WTC11 (cell line): ENCODE data around the gene CFL1. TPM values are rescaled to one million over a fixed set of nuclear protein-coding genes. Genes with fewer than 3 reads are reported as not detected.

Experiments
- ATAC-seq: fragments of 200-7000 bp; cut with Tn5 transposase; 2 replicates; pipeline ENCODE4 v1.10.0; 2021; ENCODE audit warnings: mild to moderate bottlenecking, moderate library complexity
- CTCF ChIA-PET: fragments of 300-600 bp; sonication (Branson Sonifier 250); formaldehyde crosslinking; loops from one replicate; lab custom pipeline; 2021; ENCODE audit warnings: antibody characterized with exemption; lab: Charles Lee
- POLR2A ChIA-PET: fragments of 350-600 bp; sonication (Branson Sonifier 250); formaldehyde crosslinking; loops from one replicate; lab custom pipeline; 2021; ENCODE audit warnings: antibody characterized with exemption; lab: Charles Lee
- DNase-seq: peaks from one replicate; pipeline ENCODE4 v3.0.0; 2021; ENCODE audit warnings: low spot score
- H3K27ac Mint-ChIP-seq: 2 replicates; pipeline ENCODE4 v1.8.0; 2021; ENCODE audit warnings: mixed read lengths
- H3K27me3 Mint-ChIP-seq: 2 replicates; pipeline ENCODE4 v1.8.0; 2021; ENCODE audit warnings: low read depth, mild to moderate bottlenecking, moderate library complexity, mixed read lengths
- H3K36me3 Mint-ChIP-seq: 2 replicates; pipeline ENCODE4 v1.8.0; 2021; ENCODE audit warnings: mixed read lengths
- H3K4me1 Mint-ChIP-seq: 2 replicates; pipeline ENCODE4 v1.8.0; 2022; ENCODE audit warnings: mixed read lengths
- H3K4me3 Mint-ChIP-seq: 2 replicates; pipeline ENCODE4 v1.8.0; 2021; ENCODE audit warnings: mild to moderate bottlenecking, moderate library complexity, mixed read lengths
- H3K9me3 Mint-ChIP-seq: 2 replicates; pipeline ENCODE4 v1.8.0; 2021; ENCODE audit warnings: mixed read lengths
- CTCF ChIP-seq: fragments of 200-600 bp; IDR thresholded peaks from 2 replicates; pipeline ENCODE4 v1.8.0; 2022; ENCODE audit warnings: antibody characterized with exemption
- E2F1 ChIP-seq: sonication (generic); formaldehyde crosslinking; IDR thresholded peaks from 2 replicates; pipeline ENCODE4 v1.8.0; 2022; ENCODE audit warnings: mild to moderate bottlenecking, missing genetic modification reagents
- E2F5 ChIP-seq: sonication (generic); formaldehyde crosslinking; IDR thresholded peaks from 2 replicates; pipeline ENCODE4 v1.8.1; 2022; ENCODE audit warnings: mild to moderate bottlenecking, moderate library complexity, missing genetic modification reagents
- FOXJ3 ChIP-seq: sonication (generic); formaldehyde crosslinking; IDR thresholded peaks from 2 replicates; pipeline ENCODE4 v1.9.0; 2021; ENCODE audit warnings: missing genetic modification reagents, mild to moderate bottlenecking, borderline replicate concordance
- FOXP1 ChIP-seq: sonication (generic); formaldehyde crosslinking; IDR thresholded peaks from 2 replicates; pipeline ENCODE4 v1.8.0; 2022; ENCODE audit warnings: missing genetic modification reagents, mild to moderate bottlenecking, moderate library complexity, borderline replicate concordance
- FOXP4 ChIP-seq: sonication (generic); formaldehyde crosslinking; IDR thresholded peaks from 2 replicates; pipeline ENCODE4 v1.8.0; 2022; ENCODE audit warnings: mild to moderate bottlenecking, missing genetic modification reagents
- GABPB1 ChIP-seq: sonication (generic); formaldehyde crosslinking; IDR thresholded peaks from 2 replicates; pipeline ENCODE4 v1.8.1; 2023; ENCODE audit warnings: mild to moderate bottlenecking, missing genetic modification reagents
- GTF2I ChIP-seq: fragments of 250-450 bp; sonication (Bioruptor Pico); conservative IDR thresholded peaks from 2 replicates; pipeline ENCODE4 v1.4.0; 2021; ENCODE audit warnings: mild to moderate bottlenecking
- HMGA2 ChIP-seq: fragments of 250-450 bp; sonication (Bioruptor Pico); IDR thresholded peaks from 2 replicates; pipeline ENCODE4 v1.4.0; 2021; ENCODE audit warnings: mild to moderate bottlenecking, moderate library complexity
- MXD4 ChIP-seq: fragments of 250-450 bp; sonication (Bioruptor Pico); IDR thresholded peaks from 2 replicates; pipeline ENCODE4 v1.8.0; 2021; ENCODE audit warnings: mild to moderate bottlenecking, moderate library complexity, borderline replicate concordance
- NFATC4 ChIP-seq: fragments of 250-450 bp; sonication (Bioruptor Pico); IDR thresholded peaks from 2 replicates; pipeline ENCODE4 v1.9.0; 2021; ENCODE audit warnings: mild to moderate bottlenecking
- NR2C2 ChIP-seq: sonication (generic); formaldehyde crosslinking; IDR thresholded peaks from 2 replicates; pipeline ENCODE4 v1.8.0; 2022; ENCODE audit warnings: mild to moderate bottlenecking, missing genetic modification reagents
- NR3C1 ChIP-seq: sonication (generic); formaldehyde crosslinking; conservative IDR thresholded peaks from 2 replicates; pipeline ENCODE4 v1.8.1; 2023; ENCODE audit warnings: low read depth, mild to moderate bottlenecking, missing genetic modification reagents
- SOX15 ChIP-seq: fragments of 250-450 bp; sonication (Bioruptor Pico); IDR thresholded peaks from 2 replicates; pipeline ENCODE4 v1.9.0; 2021; ENCODE audit warnings: mild to moderate bottlenecking
- SP1 ChIP-seq: sonication (generic); formaldehyde crosslinking; conservative IDR thresholded peaks from 2 replicates; pipeline ENCODE4 v1.8.1; 2022; ENCODE audit warnings: missing genetic modification reagents
- TEAD1 ChIP-seq: sonication (generic); formaldehyde crosslinking; IDR thresholded peaks from 2 replicates; pipeline ENCODE4 v1.8.0; 2022; ENCODE audit warnings: mild to moderate bottlenecking, missing genetic modification reagents
- USF1 ChIP-seq: sonication (generic); formaldehyde crosslinking; IDR thresholded peaks from 2 replicates; pipeline ENCODE4 v1.8.0; 2022; ENCODE audit warnings: mild to moderate bottlenecking, missing genetic modification reagents
- USF2 ChIP-seq: sonication (generic); formaldehyde crosslinking; IDR thresholded peaks from 2 replicates; pipeline ENCODE4 v1.8.1; 2023; ENCODE audit warnings: mild to moderate bottlenecking, missing genetic modification reagents, moderate library complexity
- ZMAT4 ChIP-seq: fragments of 250-450 bp; sonication (Bioruptor Pico); IDR thresholded peaks from 2 replicates; pipeline ENCODE4 v1.9.0; 2021; ENCODE audit warnings: mild to moderate bottlenecking
- ZNF121 ChIP-seq: sonication (generic); formaldehyde crosslinking; IDR thresholded peaks from 2 replicates; pipeline ENCODE4 v1.8.0; 2023; ENCODE audit warnings: missing genetic modification reagents
- ZNF232 ChIP-seq: sonication (generic); formaldehyde crosslinking; IDR thresholded peaks from 2 replicates; pipeline ENCODE4 v1.8.0; 2022; ENCODE audit warnings: mild to moderate bottlenecking, missing genetic modification reagents
- ZNF416 ChIP-seq: fragments of 250-450 bp; sonication (Bioruptor Pico); IDR thresholded peaks from 2 replicates; pipeline ENCODE4 v1.9.0; 2021; ENCODE audit warnings: mild to moderate bottlenecking, inconsistent platforms
- ZNF423 ChIP-seq: fragments of 250-450 bp; sonication (Bioruptor Pico); IDR thresholded peaks from 2 replicates; pipeline ENCODE4 v2.1.2; 2022; ENCODE audit warnings: mild to moderate bottlenecking, moderate library complexity
- ZNF425 ChIP-seq: fragments of 250-450 bp; sonication (Bioruptor Pico); conservative IDR thresholded peaks from 2 replicates; pipeline ENCODE4 v1.9.0; 2021; ENCODE audit warnings: mild to moderate bottlenecking
- total RNA-seq: library from RNA; stranded (reverse); gene quantifications from 3 replicates; pipeline ENCODE4 v1.2.3, GENCODE V29; 2021

The CFL1 gene
- total RNA-seq, 1 experiment from 2014 or later: 1,073 TPM

- Mint-ChIP-seq H3K27ac (no peak overlapping the region), H3K36me3 (no peaks in the 10 kb centered on the region), H3K27me3 (peaks cover 15% of the 10 kb centered on the region), H3K4me1 (0 out of 2 replicates have a peak, but pooled peaks cover 5% of the 10 kb centered on the region), H3K4me3 (peak overlapping the region; percentile 72), H3K9me3 (0 out of 2 replicates have a peak, but pooled peaks cover 3% of the 10 kb centered on the region)
- DNase-seq (peak; percentile 96), ATAC-seq (peak; percentile 87)
- ChIA-PET CTCF (interaction anchor here (0.6 to 6.2 kb wide), 20 partner anchors 15 to 234 kb away, joined by 3 to 159 read pairs (median 6); partner anchors contain the start of genes AP5B1, FIBP, KAT5 and MUS81), POLR2A (interaction anchor here (0.7 kb wide), 1 partner anchor 54 kb away, joined by 4 read pairs; no protein-coding TSS in a partner anchor)
- TF ChIP-seq NFATC4 (CRISPR knock-in tag) (no peak), ZNF425 (no peak), E2F5 (no peak), CTCF (peak; percentile 100), SOX15 (CRISPR knock-in tag) (no peak), GTF2I (CRISPR knock-in tag) (peak; percentile 97), E2F1 (CRISPR knock-in tag) (no peak), MXD4 (no peak), ZNF121 (CRISPR knock-in tag) (peak; percentile 68; the same call in 1 of the 2 replicates), TEAD1 (CRISPR knock-in tag) (no peak), FOXP1 (CRISPR knock-in tag) (0 out of 2 replicates have a peak, but pooled peaks have one; percentile 10), ZNF423 (CRISPR knock-in tag) (peak; percentile 15; the same call in 1 of the 2 replicates), FOXJ3 (CRISPR knock-in tag) (no peak), ZNF416 (CRISPR knock-in tag) (no peak), USF1 (CRISPR knock-in tag) (peak; percentile 16; the same call in 1 of the 2 replicates), GABPB1 (CRISPR knock-in tag) (peak; percentile 38; the same call in 1 of the 2 replicates), NR3C1 (no peak), USF2 (CRISPR knock-in tag) (peak; percentile 71), FOXP4 (CRISPR knock-in tag) (no peak), ZMAT4 (no peak), SP1 (peak; percentile 19; the same call in 1 of the 2 replicates), NR2C2 (no peak), ZNF232 (CRISPR knock-in tag) (no peak), HMGA2 (CRISPR knock-in tag) (no peak)
These were observed 39.9 kb downstream of the CFL1 start for GRCh38 chr11:65817835-65818680.
